ENCODE measurements around the gene ANKS1B.
"Not testable (repeated sequence)": the region's sequence is repeated elsewhere in the genome, so short reads cannot be mapped to it uniquely, and the experiment has no call there.

ANKS1B gene

GRCh38 chr12:98894412-98895085, 1090.2 kb downstream of the ANKS1B start:
- DNase-seq (ENCODE audit: low read depth, low spot score) = no peak

DNA sequence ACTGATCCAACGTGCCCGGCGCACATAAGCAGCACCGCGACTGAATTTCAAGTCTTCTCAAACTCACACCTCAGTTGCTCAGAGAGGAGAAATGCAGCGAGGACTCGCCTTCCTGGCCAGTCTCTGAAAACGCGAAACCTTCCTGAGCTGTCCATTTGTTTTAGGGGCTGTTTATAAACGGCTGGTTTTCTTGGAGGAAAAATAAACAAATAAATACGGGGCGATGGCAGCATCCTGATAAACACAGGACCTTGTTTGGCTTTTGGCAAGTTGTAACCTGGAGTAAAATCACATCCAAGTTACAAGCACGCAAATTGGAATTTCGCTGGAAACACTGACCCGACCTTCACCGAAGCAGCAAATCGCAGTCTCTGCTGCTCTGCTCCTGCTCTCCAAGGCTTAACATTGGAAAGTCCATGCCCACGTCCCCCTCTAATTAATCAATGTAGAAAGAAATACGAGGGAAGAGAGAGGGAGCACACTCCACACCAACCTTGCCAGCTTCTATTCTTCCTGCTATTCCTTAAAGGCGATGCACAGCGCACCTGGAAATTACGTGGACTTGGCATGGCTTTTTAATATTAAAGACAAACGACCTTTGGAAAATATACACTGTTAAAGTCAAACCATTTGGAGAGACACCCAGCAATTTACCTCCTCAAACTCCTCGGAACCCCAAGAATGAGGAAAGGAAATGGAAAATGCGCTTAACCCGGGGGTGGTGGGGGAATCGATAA, 1090.9 kb downstream of the ANKS1B start:
- no peak for DNase-seq (ENCODE audit: low read depth, low spot score)

- no peak for DNase-seq (ENCODE audit: low read depth, low spot score)
Measured at GRCh38 chr12:98893126-98893674, 1091.5 kb downstream of the ANKS1B start.

GRCh38 chr12:98885778-98886177, 1099.0 kb downstream of the ANKS1B start:
- DNase-seq (ENCODE audit: low read depth, low spot score) = no peak

DNA sequence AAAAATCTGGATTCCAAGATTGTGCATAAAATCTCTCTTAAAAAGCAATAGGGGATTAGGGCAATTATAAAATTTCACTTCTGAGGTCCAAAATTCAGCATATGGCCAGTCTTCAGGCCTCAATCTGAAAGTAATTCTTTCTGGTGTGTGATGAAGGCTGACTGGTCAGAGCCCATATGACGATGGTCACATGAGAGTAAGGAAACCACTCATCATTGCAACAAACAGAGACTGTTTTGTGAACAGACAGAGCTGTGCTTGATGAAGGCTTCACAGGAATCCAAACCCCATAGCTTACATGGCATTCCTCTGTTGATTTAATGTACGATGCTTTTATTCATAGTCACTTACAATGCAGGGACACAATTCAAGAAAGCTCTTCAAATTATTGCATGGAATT, 1101.5 kb downstream of the ANKS1B start:
- DNase-seq (ENCODE audit: low read depth, low spot score) = no peak

GRCh38 chr12:98882526-98882925, 1102.2 kb downstream of the ANKS1B start:
- no peak for DNase-seq (ENCODE audit: low read depth, low spot score)

GRCh38 chr12:98873776-98874175, 1111.0 kb downstream of the ANKS1B start:
- DNase-seq (ENCODE audit: low read depth, low spot score) = no peak

DNA sequence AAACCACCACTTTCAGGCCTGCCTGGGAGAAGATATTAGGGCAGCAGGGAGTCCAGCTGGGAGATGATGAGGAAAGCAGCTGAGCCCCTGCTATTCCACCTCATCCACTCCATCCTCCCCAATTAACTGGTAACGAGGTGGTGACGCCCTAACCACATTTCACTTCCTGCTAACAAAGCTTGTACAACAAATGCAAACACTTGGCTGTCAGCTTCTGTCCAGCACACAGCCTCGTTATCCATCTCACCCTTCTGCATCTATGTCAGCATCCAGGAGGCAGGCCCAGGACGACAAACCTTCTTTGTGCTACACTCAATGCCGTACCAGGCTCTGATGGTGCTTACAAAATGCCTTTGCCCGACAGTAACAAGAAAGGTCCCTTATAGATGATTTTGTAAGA, 1114.2 kb downstream of the ANKS1B start:
- DNase-seq (ENCODE audit: low read depth, low spot score) = no peak

GRCh38 chr12:98869886-98870503, 1114.7 kb downstream of the ANKS1B start:
- DNase-seq (ENCODE audit: low read depth, low spot score) = no peak

DNA sequence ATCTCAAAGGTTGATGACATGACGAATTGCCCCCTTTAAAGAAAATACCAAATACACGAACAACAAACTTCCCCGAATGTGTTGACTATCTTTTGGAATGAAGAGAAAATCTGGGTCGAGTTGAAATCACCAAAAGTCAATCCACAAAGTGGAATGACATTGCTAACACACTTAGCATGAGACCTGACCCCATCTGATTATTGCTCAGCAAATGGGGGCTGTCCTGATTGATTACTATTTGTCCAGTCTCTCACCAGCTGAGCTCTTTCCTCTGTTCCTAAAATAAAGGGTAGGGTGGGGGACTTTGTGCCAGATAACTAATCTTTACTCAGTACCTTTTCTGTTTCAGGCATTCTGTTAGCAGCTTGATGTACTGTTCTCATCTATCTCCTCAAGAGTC, 1116.2 kb downstream of the ANKS1B start:
- DNase-seq (ENCODE audit: low read depth, low spot score) = no peak

DNA sequence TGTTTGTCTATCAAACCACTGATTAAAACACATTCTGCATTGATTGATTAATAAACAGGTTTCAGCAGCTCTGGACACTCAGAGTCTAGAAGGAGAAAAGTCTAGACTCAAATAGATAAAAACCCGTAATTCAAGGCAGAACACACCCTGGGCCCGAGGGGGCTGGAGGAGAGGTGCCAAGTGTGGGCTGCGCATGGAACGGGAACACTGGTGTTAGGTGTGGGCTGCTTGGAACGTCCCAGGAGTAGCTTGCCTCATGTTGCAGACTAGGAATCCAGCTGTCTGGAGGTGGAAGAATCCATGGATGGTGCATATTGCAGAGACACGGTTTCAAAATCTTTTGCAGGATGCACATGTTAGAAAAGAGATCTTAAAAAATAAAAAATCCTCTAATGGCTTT, 1116.7 kb downstream of the ANKS1B start:
- no peak for DNase-seq (ENCODE audit: low read depth, low spot score)

DNA sequence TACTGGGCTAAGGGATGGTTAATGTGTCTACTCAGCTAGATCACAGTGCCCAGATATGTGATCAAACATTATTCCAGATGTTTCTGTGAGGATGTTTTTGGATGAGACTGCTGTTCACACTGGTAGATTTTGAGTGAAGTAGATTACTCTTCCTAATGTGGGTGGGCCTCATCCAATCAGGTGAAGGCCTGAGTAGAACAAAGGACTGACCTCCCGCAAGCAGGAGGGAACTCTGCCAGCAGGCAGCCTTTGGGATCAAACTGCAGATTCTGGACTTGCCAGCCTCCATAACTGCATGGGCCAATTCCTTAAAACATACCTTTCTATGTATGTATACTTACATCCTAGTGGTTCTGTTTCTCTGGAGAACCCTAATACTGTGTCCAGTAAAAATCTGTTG, 1120.4 kb downstream of the ANKS1B start:
- no peak for DNase-seq (ENCODE audit: low read depth, low spot score)

- no peak for DNase-seq (ENCODE audit: low read depth, low spot score)
Measured at GRCh38 chr12:98863167-98863566, 1121.6 kb downstream of the ANKS1B start.

DNA sequence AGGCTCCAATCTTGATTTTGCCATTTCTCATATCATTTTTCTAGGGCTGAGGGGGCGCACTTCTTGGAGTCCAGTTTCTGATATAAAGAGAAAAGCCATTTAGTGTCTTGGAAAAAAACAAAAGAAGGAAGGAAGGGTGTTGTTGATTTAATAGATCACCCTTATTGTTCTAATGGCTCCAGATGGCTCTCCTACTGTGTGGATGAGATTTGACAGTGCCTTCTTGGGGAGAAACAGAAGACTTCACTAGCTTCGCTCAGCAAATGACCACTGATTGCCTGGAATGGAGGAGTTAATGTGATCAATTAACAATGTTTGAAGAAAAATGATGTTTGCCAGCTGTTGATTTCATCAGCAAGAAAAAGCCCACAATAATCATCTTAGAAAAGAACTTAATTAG, 1123.5 kb downstream of the ANKS1B start:
- DNase-seq (ENCODE audit: low read depth, low spot score) = no peak

- no peak for DNase-seq (ENCODE audit: low read depth, low spot score)
Measured at GRCh38 chr12:98856897-98857540, 1127.7 kb downstream of the ANKS1B start.

DNA sequence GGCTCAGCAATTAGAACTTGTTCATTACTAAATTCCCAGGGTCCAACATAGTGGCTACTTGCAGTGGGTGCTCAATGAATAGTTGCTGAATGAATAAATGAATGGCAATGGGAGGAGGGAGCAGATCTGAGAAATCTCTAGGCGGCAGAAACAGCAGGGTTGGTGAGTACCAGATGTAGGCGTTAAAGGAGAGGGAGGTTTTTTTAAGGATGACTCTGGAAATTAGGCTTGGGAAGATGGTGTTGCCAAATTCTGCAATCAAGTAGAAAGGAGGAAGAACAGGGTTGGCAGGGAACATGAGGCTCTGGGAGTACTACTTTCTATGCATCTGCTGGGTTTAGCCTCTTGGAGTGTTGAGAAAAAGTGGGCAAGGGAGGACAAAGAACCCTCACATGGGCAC, 1132.6 kb downstream of the ANKS1B start:
- DNase-seq (ENCODE audit: low read depth, low spot score) = no peak

- no peak for DNase-seq (ENCODE audit: low read depth, low spot score)
Measured at GRCh38 chr12:98847242-98847641, 1137.5 kb downstream of the ANKS1B start.

- no peak for DNase-seq (ENCODE audit: low read depth, low spot score)
Measured at GRCh38 chr12:98845957-98846356, 1138.8 kb downstream of the ANKS1B start.

DNA sequence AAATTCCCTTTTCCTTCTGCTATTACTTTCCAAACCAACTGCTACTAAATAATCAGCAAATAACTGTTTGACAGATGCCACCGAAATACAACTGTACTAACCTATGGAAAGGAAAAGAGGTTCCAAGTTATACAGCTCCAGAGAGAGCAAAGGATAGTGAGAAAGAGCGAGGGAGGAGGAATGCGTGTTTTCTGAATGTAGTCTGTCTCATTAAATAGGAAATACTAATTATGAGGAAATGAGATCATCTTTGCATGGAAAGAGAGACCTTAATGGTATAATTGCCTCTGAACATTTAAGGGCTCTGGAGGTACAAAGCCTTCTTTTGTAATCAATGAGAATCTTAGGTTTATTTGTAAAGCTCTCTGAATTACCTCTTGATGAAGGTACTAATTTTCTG, 1144.4 kb downstream of the ANKS1B start:
- no peak for DNase-seq (ENCODE audit: low read depth, low spot score)

DNA sequence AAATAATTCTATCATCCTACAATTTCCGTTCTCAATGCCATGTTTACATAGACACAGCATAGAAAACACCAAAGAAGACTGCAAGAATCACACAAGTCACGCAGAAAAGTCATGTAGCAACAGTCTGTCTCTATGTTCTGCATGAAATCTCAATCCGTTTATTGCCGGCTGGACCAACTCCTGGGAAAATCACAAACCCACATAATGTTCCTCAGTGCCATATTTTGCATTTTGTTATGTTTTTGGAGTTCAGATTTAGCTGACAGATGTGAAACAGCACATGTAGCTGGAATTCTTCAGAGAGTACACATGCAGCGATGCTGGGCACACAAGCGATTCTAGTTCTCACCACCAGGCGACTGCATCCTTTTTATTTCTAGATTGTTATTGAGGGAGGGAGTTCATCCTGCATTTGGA, 1146.5 kb downstream of the ANKS1B start:
- DNase-seq (ENCODE audit: low read depth, low spot score) = no peak

DNA sequence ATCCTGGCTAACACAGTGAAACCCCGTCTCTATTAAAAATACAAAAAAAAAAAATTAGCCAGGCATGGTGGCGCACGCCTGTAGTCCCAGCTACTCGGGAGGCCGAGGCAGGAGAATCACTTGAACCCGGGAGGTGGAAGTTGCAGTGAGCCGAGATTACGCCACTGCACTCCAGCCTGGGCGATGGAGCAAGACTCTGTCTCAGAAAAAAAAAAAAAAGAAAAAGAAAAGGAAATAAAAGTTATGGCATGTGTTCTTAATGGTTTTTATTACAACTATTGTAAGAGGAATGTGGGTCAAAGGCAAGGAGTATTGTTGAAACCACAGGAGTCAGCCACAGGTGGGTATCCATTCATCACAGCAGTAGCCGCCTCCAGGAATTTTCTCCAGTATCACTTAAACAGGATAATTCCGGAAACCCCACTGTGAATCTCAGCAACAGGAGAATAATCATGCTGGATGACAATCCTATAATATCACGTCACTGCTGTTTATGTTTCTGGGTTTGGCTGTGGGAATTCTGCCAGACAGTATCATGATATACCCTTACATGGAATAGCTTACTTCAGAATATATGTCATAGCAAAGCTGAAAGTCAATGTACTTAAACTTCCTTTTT, 1147.5 kb downstream of the ANKS1B start:
- not testable (repeated sequence) for DNase-seq (ENCODE audit: low read depth, low spot score)

- no peak for DNase-seq (ENCODE audit: low read depth, low spot score)
Measured at GRCh38 chr12:98830657-98831056, 1154.1 kb downstream of the ANKS1B start.

All from activated CD4-positive, CD25-positive, alpha-beta regulatory T cell treated with anti-CD3 and anti-CD28 coated beads, Interleukin-2, amount 50 U/mL, for 16 hours (primary cell).